HG03460 (cell line): ENCODE results near the gene SLC24A3.
"Not testable (repeated sequence)": the region's sequence is repeated elsewhere in the genome, so short reads cannot be mapped to it uniquely, and the experiment has no call there.

Source experiments
- ATAC-seq: cut with Tn5 transposase; IDR thresholded peaks from one replicate; pipeline ENCODE4 v1.9.1; 2021; ENCODE audit not compliant: unreplicated experiment

Gene SLC24A3

DNA sequence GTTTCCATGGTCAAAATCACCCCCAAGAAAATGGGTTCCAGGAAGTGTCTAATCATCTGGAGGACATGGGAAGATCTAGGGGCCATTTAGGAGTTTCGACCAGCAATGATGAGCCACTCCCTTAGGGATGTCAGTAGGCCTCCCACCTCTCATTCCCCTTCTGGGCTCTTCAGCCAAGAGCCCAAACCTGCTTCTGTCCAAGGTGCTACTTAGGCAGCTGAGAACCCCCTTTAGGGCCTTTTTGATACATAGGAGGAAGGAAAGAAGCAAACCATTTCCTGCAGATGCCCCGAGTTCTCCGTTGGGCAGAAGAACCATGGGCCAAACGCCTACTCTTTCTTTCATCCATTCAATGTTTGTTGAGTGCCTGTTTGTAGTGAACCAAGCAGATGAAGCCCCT lies 404.2 kb downstream of the SLC24A3 start:
- no peak for ATAC-seq

DNA sequence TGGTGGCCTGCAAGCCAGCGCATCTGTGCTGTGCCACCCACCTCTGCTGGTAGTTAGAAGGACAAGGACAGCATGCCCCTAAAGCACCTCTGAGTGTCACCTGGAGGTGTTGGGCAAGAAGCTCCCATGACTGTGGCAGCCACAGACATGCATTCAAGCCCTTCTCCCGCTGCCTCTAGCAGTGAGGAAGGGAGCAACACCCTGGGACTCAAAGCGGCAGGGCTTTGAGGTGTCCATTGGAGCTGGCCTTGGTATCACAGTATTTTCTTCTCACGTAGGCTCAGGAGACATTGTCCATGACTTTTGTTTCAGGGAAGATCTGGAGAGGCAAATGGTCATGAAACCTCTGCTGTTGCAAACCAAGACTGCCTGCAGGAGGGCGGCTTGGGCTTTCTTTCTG lies 404.8 kb downstream of the SLC24A3 start:
- no peak for ATAC-seq

DNA sequence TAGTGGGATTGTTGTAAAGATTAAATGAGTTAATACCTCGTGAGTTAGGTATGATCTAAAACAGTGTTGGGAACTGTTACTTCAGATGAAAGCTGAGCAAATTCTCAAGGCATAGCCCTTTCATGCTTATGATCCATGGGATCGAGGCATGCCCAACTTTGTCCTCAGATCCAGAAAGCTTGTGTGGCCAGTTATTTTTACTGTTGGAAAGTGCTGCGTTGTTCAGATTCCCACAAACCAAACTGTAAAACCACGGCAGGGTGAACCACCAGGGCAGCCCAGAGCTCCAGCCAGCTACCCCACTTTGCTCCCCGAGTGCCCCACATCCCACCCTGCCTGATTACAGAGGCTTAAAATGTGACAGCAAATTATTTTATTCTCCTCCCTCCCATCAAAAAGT lies 406.3 kb downstream of the SLC24A3 start:
- no peak for ATAC-seq

DNA sequence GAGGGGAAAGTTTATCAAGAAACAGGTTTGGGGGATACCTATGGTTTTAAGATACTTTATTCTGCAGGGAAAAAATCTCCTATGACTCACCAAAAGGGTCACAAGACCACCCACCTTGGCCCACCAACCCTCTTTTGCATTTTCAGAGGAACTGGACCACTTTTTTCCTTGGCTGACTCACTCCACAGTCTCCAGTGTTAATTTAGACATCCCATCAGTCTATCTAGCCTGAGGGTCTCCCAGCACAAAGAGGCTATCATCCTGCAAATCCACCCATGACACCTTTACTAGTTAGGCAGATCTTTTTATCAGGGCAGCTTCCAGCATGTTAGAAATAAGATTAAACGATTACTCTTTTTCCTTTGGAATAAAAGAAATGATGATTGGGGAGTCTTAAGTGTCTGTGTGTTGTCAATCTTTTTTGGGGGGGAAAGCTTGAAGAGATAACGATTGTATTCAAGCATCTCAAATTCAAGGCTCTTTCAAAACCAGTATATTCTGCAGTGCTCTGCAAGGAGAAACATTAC lies 407.5 kb downstream of the SLC24A3 start:
- no peak for ATAC-seq

DNA sequence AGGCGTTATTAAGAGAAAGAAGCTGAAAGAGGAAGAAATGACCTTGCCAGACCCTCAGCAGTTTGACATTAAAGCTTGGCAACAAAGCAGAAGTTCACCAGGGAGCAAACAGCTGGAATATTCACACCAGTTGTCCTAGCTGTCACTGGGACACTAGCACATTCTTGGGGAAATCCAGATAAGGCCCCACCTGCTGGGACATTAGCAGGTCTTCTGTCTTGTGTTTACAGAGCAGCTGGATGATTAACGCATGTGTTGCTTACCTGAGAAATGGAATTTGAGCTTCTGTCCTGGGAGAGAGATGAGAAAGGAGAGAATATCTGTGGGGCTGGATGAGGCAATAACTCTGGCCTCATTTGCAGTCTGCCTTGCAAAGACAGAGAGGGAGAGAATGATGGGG lies 408.0 kb downstream of the SLC24A3 start:
- ATAC-seq = no peak

DNA sequence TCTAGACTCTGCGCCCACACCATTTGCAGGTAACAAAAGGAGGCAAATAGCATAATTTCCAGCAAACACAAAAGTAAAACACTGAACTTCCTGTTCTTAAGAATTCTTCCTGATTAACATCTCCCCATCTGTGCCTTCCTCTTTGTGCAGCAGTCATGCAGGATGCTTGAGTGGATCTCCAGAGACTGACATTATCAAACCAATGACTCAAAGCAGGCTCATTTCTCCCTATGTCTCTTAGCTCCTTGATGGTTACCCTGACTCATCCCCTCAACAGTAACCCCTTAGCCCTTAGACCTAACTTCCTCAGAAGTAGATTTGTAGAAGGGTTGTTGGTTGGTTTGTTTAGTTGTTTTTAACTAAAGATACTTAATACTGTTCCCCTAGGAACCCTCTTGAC lies 408.6 kb downstream of the SLC24A3 start:
- ATAC-seq = no peak

DNA sequence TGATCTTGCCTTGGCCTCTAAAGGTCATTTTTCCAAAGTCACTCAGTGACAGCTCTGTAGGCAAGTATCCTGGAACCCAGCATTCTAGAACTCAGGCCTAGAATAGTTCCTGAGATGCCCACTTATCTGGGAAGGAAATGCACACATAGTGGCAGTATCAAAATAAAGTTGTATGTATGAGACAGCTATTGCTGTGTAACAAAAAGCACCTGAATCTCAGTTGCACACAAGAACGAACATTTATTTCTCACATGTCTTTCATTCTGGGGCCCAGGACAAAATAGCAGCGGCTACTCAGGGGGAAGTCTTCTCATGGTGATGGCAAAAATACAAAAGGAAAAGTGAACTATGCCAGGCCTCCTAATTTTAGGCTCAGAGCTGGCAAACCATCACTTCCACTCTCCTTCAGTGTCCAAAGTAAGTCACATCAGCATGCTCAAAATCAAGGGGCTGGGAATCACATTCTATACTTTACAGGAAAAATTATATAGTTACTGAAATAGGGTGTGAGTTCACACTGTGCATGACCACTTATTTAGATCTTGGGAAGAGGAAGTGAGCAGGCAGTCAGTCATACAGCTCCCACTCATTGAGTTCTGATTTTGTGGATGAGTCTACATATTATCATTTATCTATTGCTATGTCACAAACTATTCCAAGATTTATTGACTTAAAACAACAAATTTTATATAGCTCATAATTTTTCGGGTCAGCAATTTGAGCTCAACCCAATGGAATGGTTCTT lies 412.0 kb downstream of the SLC24A3 start:
- ATAC-seq = no peak

DNA sequence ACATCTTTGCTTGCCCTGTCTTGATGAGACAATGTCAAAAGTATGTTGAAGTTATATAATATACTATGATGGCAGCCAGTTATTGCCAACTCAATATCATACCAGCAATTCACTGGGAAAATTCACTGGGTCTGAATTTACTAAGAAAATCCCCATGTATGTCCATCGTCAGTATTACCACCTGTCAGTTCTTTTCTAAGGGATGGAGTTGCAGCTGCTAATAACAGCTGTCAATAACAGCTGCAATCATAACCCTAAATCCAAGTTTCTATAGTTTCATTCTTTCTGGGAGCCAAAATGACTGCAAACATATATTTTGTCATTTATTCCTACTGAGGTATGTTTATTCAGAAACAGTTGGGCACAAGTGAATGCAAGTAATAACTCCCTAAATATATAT lies 413.0 kb downstream of the SLC24A3 start:
- no peak for ATAC-seq

DNA sequence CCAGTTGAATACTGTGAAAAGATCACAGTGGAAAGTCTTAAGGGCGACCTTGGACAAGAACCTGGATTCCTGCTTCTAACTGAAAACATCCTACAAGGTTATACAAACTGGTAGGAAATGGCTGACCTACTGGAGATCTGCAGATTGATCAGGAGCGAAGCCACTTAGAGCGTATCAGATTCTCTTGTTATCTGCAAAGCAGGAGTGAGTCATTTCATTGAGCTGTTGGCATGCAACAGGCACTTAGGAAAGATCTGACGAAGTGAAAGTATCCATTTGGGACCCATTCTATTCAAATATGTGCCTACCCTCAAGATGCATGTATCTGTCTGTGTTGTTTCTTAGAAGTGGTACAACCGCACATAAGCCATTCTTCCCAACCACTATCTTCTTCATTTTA lies 414.5 kb downstream of the SLC24A3 start:
- no peak for ATAC-seq

DNA sequence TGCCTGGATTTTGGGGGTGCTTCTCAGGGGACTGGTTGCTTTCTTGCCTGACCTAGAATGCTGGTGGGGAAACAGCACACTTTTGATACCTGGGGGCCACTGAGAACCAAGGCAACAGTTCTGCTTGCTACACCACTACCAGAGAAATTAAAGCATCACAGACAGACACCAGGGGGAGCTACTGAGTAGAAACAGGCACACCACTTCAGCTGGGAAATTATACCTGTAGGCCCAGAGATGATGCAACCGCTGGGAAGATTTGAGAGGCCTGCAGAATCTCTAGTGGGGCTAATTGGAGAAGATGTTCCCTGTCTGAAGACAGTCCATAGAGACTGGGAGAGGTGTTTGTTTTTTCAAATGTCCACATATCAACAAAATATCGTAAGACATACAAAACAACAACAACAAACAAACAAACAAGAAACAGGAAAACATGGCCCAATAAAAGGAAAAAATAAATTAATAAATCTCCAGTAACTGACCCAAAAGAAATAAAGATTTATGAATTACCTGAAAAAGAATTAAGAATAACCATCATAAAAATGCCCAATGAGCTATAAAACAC lies 416.2 kb downstream of the SLC24A3 start:
- ATAC-seq = no peak

DNA sequence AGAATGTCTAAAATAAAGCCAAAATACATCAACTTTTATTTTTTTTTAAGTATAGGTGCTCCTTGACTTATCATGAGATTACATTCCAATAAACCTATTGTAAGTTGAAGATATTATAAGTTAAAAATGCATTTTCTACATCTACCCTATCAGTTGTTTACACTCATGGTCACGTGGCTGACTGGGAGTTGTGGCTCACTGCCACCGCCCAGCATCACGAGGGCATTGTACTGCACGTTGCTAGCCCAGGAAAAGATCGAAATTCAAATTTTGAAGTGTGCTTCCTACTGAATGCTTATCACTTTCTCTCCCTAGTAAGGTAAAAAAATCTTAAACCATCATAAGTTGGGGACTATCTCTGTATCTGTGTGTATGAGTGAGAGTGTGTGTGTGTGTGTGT lies 419.0 kb downstream of the SLC24A3 start:
- no peak for ATAC-seq

DNA sequence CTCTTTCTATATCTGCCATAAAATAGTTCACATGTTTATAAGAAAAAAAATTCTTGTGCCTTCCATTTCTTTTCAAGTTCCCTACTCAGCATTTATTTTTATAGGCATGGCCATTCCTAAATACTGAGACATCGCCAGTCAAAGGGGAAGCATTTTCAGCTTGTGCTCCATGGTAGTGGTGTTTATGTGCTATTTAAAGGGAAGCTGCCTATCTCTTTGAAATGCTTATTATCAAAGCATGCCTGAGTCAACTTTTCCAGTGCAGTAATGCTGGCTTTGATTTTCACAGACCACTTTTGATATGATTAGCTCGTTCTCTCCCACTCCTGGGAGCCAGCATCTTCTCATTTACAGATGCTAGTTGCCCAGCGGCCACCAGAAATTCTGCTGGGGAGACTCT lies 421.5 kb downstream of the SLC24A3 start:
- ATAC-seq = no peak

DNA sequence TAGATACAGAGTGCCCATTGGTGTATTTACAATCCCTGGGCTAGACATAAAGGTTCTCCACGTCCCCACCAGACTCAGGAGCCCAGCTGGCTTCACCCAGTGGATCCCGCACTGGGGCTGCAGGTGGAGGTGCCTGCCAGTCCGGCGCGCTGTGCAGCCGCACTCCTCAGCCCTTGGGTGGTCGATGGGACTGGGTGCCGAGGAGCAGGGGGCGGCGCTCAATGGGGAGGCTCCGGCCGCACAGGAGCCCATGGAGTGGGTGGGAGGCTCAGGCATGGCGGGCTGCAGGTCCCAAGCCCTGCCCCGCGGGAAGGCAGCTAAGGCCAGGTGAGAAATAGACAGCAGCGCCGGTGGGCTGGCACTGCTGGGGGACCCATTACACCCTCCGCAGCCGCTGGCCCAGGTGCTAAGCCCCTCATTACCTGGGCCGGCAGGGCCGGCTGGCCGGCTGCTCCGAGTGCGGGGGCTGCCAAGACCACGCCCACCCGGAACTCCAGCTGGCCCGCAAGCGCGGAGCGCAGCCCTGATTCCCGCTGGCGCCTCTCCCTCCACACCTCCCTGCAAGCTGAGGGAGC lies 427.1 kb downstream of the SLC24A3 start:
- not testable (repeated sequence) for ATAC-seq

DNA sequence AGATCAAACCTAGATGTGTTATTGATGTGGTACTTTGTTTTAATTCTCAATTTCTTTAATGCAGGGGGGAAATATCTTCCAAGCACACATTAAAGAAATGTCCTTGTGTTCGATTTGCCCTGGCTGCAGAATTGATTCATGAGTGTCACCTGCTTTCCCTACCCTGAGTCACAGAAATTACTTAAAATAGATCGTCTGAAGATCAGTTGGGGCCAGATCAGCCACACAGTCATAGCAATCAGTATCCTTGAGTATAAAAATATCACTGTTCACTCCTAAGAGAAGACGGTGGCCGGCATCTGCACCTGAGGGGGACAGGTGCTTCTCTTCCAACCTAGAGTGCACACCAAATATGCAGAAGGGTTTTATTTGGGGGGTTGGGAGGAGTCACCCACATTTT lies 430.4 kb downstream of the SLC24A3 start:
- ATAC-seq = no peak

DNA sequence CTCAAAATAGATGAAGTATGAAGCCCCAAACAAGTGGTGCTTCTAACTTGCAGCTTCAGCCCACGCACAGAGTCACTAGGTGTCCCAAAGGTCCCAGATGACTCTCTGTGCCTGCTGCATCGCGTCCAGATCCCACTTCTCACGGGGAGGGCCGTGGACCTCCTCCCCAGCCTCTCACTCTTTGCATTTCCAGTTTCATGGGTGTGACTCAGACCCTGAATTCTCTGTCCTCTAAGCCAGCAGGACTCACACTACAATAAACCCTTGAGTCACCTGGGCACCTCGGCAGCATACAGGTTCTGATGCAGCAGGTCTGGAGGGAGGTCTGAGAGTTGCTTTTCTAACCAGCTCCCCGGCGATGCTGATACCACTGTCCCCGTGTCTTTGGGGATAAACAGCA lies 431.6 kb downstream of the SLC24A3 start:
- no peak for ATAC-seq

DNA sequence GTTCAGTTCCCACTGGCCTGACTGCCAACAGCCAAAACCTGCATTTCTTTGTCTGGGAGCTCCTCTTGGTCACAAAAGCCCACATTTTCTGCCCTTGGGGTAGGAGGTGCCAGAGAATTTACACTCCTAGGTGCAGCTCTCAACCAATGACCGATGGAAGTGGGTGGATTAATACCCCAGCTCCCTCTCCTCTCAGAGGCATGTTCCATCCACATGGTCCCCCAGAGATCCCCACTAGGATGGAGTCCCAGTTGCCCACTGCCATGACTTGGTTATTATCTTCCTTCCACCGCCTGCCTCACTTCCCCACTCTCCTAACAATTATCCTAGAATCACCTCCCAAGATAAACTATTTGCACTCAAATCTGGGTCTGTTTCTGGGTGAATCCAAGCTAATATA lies 434.5 kb downstream of the SLC24A3 start:
- ATAC-seq = no peak

DNA sequence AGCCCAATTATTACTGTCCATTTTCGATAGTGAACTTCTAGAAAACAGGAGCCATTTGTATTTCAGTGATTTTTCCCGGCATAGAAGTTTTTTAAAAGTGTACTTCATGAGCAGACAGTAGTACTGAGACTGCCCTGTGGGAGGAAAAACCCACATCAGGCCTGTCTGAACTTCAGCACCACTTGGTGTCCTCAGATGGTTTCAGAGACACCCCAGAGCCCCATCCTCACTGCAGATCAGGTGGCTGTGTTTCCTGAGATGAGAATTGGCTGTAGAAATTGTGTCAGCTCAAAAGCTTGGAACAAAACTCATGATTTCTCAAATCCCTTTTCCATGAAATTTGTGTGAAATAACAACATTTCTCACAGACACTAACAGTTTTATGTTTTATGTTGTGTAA lies 435.6 kb downstream of the SLC24A3 start:
- ATAC-seq = no peak

DNA sequence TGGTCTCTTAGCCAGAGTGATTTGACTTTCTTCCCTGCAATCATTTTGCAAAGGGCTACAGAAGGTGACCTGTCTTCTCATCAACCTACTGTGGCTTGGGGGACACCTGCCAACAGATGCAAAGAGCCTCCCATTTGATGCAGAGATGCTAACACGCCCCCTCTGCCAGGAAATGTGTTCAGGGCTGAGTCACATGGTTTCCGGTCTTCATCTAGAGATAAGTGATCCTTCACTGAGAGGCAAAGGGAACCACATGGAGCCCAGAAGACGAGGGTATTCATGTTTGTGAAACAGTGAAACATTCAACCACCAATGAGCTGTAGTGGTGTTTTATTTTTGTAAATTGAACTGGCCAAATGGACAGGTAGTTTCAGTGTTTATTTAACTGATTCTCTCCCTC lies 436.6 kb downstream of the SLC24A3 start:
- no peak for ATAC-seq

DNA sequence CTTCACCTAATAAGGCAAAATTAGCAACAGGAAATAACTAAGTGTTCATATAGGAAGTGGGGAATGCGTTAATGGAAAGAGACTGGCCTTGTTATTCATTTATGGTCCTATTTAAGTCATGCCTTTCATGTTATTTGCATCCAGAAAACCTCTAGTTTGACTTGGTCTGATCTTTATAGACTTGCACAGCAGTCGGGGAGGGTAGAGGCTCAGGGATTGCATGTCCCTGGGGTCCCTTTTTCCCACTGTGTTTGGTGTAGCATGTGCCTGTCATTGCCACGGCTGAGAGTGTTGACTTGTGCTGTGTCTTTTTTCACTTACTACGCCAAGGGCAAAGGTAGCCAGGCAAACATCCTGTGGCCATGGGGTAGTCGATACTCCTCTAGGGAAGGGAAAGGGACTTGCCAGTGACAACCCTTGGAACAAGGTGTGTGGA lies 440.2 kb downstream of the SLC24A3 start:
- peak; percentile 51 for ATAC-seq

DNA sequence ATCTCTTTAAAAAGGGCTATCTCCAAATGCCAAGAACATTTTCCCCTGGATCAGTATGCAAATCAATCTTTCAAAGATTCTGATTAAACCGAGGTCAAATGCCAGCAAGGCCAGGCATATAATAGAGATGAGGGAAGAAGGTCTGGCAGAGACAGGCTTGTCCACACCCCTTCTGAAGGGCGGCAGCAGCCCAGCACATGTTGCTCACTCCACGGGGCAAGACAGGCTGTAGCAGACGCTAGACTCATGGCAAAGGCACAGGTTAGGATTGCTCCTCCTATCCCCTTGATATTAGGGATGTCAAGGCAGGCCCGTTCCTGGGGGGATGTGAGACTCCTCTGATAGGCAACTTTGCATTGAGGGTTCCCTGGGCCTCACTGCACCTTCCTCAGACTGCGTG lies 440.9 kb downstream of the SLC24A3 start:
- ATAC-seq = no peak

DNA sequence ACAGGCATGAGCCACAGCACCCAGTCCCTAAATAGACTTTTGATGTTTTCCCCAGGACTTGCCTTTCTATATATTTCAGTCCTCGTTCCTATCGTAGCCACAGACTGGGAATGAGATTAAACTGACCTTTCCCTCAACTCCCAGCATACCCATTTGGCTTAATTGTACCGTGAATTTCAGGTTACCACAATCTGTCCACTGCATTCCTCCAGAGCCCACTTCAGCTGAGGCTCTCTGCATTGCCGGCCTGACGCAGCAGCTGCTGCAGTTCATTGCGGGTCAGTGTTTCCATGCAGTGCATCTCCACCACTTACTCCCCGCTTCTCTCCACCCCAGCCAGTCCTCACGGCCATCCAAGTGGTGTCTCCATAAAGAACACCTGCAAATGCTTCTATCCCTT lies 442.5 kb downstream of the SLC24A3 start:
- ATAC-seq = no peak

DNA sequence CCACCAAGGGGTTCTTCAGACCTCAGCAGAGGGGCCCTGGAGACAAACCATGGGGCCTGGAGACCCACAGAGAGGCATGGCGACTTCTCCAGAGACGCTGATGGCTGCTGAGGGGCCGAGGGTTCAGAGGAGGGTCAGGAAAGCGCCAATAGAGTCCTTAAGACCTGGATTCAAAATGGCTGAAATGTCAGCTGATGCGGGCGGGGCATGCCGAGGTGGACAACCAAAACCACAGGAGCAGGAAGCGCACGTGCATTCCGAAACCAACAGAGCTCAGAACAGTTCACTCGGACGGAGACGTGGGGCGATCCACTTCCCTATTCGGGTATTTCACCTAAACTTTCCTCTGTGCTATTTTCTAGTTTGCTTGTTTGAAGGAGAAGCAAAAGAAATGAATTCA lies 445.7 kb downstream of the SLC24A3 start:
- ATAC-seq = peak; percentile 70
